ENCODE measurements around the gene ATG7. TPM values are rescaled to one million over a fixed set of nuclear protein-coding genes. Genes with fewer than 3 reads are reported as not detected.
"Not testable (repeated sequence)": the region's sequence is repeated elsewhere in the genome, so short reads cannot be mapped to it uniquely, and the experiment has no call there.

The ATG7 gene
- total and polyA plus RNA-seq, 11 donors = 4.4 to 45.1 (median 14.4) TPM

DNA sequence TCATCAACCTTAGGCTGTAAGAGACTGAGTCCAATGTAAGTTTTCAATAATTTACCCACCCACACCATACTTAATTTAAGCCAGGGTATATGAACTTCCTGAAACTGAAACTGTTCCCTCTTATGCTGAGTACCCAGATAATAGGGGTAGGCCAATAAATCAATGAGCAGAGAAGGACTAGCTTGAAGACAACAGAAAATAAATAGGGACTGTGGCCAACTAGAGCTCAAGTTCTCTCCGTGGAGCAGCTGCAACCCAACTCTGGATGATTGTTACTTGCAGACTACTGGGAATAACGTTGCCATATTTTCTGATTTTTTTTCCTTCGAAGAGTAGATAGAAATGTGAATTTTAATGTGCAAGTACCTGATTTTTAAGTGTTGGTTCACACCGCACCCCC lies 128.0 kb downstream of the ATG7 start:
- H3K27ac ChIP-seq = no peak overlapping the region
- no peaks in the 10 kb centered on the region for H3K36me3 ChIP-seq
- WGBS, 4 donors = 72 to 87% (median 81%) methylated on average over 4 of the region's 4 CpGs
- no peak for ATAC-seq
- intact Hi-C loops (cut with DNase I) = no loop called here
- TF ChIP-seq POLR2A (IDR thresholded peaks at IDR 0.05) = no peak
- peaks cover 0 to 3% (median 0%) of the 10 kb centered on the region in 12 donors for H3K9me3 ChIP-seq
- H3K4me1 ChIP-seq = no peaks in the 10 kb centered on the region
- no peaks in the 10 kb centered on the region for H3K27me3 ChIP-seq
- DNase-seq = no peak
- H3K4me3 ChIP-seq = no peak overlapping the region

DNA sequence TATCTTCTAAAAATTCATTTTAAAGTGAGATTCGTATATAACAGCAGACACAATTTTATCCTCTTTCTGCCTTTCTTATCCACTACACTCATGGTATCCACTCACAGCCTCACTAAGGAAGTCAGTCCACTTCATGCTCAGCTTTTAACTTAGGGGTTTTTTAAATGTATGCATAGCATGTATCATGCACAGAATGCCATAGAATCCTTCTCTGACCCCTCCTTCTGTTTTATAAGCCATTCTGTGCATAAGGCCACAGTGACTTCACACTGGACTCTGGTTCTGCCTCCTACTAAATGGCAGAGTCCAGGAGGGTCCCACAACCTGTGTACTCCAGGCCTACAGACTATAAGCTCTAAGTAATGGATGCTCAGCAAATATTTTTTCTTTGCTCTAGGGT lies 129.2 kb downstream of the ATG7 start:
- no peaks in the 10 kb centered on the region for H3K4me1 ChIP-seq
- no peaks in the 10 kb centered on the region for H3K27me3 ChIP-seq
- ATAC-seq (no peak), DNase-seq (no peak)
- 79 to 96% (median 90%) methylated on average over 1 of the region's 1 CpG for WGBS, 4 donors
- no peak overlapping the region for H3K4me3 ChIP-seq
- TF ChIP-seq, protein P1, sequence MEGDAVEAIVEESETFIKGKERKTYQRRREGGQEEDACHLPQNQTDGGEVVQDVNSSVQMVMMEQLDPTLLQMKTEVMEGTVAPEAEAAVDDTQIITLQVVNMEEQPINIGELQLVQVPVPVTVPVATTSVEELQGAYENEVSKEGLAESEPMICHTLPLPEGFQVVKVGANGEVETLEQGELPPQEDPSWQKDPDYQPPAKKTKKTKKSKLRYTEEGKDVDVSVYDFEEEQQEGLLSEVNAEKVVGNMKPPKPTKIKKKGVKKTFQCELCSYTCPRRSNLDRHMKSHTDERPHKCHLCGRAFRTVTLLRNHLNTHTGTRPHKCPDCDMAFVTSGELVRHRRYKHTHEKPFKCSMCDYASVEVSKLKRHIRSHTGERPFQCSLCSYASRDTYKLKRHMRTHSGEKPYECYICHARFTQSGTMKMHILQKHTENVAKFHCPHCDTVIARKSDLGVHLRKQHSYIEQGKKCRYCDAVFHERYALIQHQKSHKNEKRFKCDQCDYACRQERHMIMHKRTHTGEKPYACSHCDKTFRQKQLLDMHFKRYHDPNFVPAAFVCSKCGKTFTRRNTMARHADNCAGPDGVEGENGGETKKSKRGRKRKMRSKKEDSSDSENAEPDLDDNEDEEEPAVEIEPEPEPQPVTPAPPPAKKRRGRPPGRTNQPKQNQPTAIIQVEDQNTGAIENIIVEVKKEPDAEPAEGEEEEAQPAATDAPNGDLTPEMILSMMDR (IDR thresholded peaks at IDR 0.05) = no peak
- TF ChIP-seq POLR2A (IDR thresholded peaks at IDR 0.05) = no peak
- no peak overlapping the region for H3K27ac ChIP-seq
- H3K36me3 ChIP-seq = peaks cover 0 to 6% (median 0%) of the 10 kb centered on the region in 9 donors
- intact Hi-C loops (cut with DNase I) = no loop called here
- peaks cover 0 to 3% (median 0%) of the 10 kb centered on the region in 12 donors for H3K9me3 ChIP-seq

DNA sequence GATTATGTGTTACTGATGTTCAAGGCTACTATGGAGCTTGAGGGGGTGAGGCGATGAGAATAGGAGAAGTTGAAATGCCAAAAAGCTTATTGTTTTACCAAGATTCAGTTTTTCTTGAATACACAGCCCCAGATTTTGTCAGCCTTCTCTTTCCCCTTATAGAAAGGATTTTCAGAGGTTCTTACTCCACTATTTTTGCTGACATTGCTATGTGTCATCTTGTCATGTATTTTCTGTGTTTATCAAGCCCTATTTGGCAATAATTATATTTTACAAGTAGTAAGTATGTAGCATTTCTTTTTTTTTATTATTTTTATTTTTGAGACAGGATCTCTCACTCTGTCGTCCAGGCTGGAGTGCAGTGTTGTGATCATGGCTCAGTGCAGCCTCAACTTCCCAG lies 133.1 kb downstream of the ATG7 start:
- WGBS, 4 donors = 95 to 100% (median 98%) methylated on average over 2 of the region's 2 CpGs
- Histone ChIP-seq H3K4me1 (no peaks in the 10 kb centered on the region), H3K9me3 (peaks cover 0 to 19% (median 5%) of the 10 kb centered on the region in 12 donors), H3K27me3 (no peaks in the 10 kb centered on the region), H3K27ac (no peak overlapping the region), H3K36me3 (peaks cover 0 to 10% (median 0%) of the 10 kb centered on the region in 9 donors), H3K4me3 (no peak overlapping the region)
- DNase-seq (no peak), ATAC-seq (no peak)
- TF ChIP-seq, protein P1 (IDR thresholded peaks at IDR 0.05) = no peak
- no peak for TF ChIP-seq POLR2A (IDR thresholded peaks at IDR 0.05)
- intact Hi-C loops (cut with DNase I) = no loop called here

DNA sequence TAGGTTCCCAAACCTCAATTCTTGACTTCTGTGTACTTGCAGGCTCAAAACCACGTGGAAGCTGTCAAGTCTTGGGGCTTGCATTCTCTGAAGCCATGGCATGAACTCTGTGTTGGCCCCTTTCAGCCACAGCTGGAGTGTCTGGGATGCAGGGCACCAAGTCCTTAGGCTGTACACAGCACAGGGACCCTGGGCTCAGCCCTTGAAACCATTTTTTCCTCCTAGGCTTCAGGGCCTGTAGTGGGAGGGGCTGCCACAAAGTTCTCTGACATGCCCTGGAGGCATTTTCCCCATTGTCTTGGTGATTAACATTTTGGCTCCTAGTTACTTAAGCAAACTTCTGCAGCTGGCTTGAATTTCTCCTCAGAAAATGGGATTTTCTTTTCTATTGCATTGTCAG lies 135.4 kb downstream of the ATG7 start:
- ATAC-seq = no peak
- intact Hi-C loops (cut with DNase I) = no loop called here

DNA sequence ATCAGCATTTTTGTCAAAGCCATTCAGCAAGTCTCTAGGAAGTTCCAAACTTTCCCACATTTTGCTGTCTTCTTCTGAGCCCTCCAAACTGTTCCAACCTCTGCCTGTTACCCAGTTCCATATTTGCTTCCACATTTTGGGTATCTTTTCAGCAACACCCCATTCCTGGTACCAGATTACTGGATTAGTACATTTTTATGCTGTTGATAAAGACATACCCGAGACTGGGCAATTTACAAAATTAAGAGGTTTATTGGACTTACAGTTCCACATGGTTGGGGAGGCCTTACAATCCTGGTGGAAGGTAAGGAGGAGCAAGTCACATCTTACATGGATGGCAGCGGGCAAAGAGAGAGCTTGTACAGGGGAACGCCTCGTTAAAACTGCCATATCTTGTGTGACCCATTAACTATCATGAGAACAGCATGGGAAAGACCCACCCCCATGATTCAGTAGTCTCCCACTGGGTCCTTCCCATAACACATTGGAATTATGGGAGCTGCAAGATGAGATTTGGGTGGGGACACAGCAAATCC lies 136.2 kb downstream of the ATG7 start:
- DNase-seq; intact Hi-C loops (cut with DNase I): not testable (repeated sequence)

More for the DNA sequence above, 135.4 kb downstream of the ATG7 start:
- TF ChIP-seq, protein P1 (IDR thresholded peaks at IDR 0.05) = no peak
- TF ChIP-seq POLR2A (IDR thresholded peaks at IDR 0.05) = no peak
- 88 to 94% (median 89%) methylated on average over 1 of the region's 1 CpG for WGBS, 4 donors
- peaks cover 0 to 5% (median 0%) of the 10 kb centered on the region in 12 donors for H3K4me1 ChIP-seq
- H3K27me3 ChIP-seq = no peaks in the 10 kb centered on the region
- no peak for DNase-seq
- peaks cover 0 to 19% (median 5%) of the 10 kb centered on the region in 12 donors for H3K9me3 ChIP-seq
- no peak overlapping the region for H3K4me3 ChIP-seq
- no peak overlapping the region for H3K27ac ChIP-seq
- peaks cover 0 to 10% (median 0%) of the 10 kb centered on the region in 9 donors for H3K36me3 ChIP-seq

More for the DNA sequence above, 136.2 kb downstream of the ATG7 start:
- not testable (repeated sequence) for H3K27ac ChIP-seq, ATAC-seq, H3K27me3 ChIP-seq, H3K4me1 ChIP-seq, H3K4me3 ChIP-seq, H3K36me3 ChIP-seq
- WGBS, 4 donors = 98 to 100% (median 99%) methylated on average over 4 of the region's 4 CpGs
- H3K9me3 ChIP-seq = peaks cover 0 to 19% (median 5%) of the 10 kb centered on the region in 12 donors

Measured in heart left ventricle (tissue), 16 donors.